ENCODE data around the gene PRRT3. TPM values are rescaled to one million over a fixed set of nuclear protein-coding genes. Genes with fewer than 3 reads are reported as not detected.

The PRRT3 gene
- total and polyA plus RNA-seq, 2 of the 13 experiments (the other 11 are each of a cell fraction or from before 2014, with no cell fraction given) = 0.22 to 0.44 TPM

DNA sequence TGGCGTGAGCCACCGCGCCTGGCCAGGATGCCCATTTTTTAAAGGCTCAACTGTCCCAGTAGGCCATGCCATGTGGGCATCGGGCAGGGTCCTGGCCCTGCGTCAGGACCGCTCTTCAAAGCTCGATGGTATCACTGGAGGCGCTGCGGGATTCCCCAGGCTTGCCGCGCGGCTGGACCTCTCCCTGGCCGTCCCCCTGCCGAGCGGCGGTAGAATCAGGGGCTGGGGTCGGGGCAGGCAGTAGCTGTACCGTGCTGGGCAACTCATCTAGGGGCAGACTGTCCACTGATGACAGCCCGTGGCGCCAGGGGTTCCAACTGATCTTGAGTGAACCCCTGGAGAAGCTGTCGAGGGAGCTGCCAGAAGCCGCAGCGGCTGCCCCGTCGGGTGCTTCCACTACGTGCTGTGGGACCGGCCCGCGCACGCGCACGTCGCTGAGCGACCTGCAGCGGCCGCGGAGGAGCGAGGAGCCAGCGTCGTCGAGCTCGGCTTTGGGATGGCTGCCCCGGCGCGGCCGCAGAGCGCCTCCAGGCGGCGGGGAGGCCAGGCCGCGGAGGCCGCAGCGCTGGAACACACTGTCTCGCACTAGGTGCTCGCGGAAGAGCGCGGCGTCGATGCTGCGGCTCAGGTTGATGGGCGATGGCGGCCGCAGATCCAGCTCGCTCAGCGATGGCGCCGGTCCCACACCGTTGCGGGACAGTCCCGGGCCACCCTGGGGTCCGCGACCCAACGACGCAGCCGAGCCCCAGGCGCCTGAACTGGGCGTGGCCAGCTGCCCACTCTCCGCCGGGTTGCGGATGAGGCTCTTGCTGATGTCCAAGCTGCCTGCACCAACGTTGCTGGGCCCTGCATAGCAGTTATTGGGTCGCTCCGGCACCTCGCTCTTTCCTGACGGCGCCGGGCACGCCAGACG, 5.8 kb downstream of the PRRT3 start (continued):
- TF ChIP-seq, protein P1, sequence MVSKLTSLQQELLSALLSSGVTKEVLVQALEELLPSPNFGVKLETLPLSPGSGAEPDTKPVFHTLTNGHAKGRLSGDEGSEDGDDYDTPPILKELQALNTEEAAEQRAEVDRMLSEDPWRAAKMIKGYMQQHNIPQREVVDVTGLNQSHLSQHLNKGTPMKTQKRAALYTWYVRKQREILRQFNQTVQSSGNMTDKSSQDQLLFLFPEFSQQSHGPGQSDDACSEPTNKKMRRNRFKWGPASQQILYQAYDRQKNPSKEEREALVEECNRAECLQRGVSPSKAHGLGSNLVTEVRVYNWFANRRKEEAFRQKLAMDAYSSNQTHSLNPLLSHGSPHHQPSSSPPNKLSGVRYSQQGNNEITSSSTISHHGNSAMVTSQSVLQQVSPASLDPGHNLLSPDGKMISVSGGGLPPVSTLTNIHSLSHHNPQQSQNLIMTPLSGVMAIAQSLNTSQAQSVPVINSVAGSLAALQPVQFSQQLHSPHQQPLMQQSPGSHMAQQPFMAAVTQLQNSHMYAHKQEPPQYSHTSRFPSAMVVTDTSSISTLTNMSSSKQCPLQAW (CRISPR knock-in tag; IDR thresholded peaks at IDR 0.05) = peak; percentile 66
- TF ChIP-seq, protein P2, sequence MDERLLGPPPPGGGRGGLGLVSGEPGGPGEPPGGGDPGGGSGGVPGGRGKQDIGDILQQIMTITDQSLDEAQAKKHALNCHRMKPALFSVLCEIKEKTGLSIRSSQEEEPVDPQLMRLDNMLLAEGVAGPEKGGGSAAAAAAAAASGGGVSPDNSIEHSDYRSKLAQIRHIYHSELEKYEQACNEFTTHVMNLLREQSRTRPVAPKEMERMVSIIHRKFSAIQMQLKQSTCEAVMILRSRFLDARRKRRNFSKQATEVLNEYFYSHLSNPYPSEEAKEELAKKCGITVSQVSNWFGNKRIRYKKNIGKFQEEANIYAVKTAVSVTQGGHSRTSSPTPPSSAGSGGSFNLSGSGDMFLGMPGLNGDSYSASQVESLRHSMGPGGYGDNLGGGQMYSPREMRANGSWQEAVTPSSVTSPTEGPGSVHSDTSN (CRISPR knock-in tag; IDR thresholded peaks at IDR 0.05) = no peak
- TF ChIP-seq MIER2 (CRISPR knock-in tag; IDR thresholded peaks at IDR 0.05) (no peak), ZNF317 (CRISPR knock-in tag; IDR thresholded peaks at IDR 0.05) (no peak), ZSCAN29 (CRISPR knock-in tag; conservative IDR thresholded peaks at IDR 0.05) (no peak), ZNF362 (CRISPR knock-in tag; IDR thresholded peaks at IDR 0.05; ENCODE audit: borderline replicate concordance) (peak; percentile 60; the same call in 1 of the 2 replicates), ZNF720 (CRISPR knock-in tag; IDR thresholded peaks at IDR 0.05) (no peak), ZNF639 (CRISPR knock-in tag; conservative IDR thresholded peaks at IDR 0.05) (no peak; the same call in 1 of the 2 replicates), ZNF160 (CRISPR knock-in tag; IDR thresholded peaks at IDR 0.05) (no peak; the same call in 1 of the 2 replicates), EP300 (IDR thresholded peaks at IDR 0.05; ENCODE audit: low read depth in 2 of 2, low read length in 2 of 2) (peak; percentile 23 to 31; a peak in 2 of 4 replicates), EP300 (CRISPR knock-in tag; IDR thresholded peaks at IDR 0.05; ENCODE audit: borderline replicate concordance) (no peak), ZNF501 (CRISPR knock-in tag; IDR thresholded peaks at IDR 0.05) (peak; percentile 49), ARID3A (IDR thresholded peaks at IDR 0.05; ENCODE audit: low read depth, low read length) (no peak), ZEB1 (IDR thresholded peaks at IDR 0.05; ENCODE audit: insufficient replicate concordance, low read depth) (no peak), ZNF207 (IDR thresholded peaks at IDR 0.05; ENCODE audit: borderline replicate concordance) (no peak)
- TF ChIP-seq, protein P3, sequence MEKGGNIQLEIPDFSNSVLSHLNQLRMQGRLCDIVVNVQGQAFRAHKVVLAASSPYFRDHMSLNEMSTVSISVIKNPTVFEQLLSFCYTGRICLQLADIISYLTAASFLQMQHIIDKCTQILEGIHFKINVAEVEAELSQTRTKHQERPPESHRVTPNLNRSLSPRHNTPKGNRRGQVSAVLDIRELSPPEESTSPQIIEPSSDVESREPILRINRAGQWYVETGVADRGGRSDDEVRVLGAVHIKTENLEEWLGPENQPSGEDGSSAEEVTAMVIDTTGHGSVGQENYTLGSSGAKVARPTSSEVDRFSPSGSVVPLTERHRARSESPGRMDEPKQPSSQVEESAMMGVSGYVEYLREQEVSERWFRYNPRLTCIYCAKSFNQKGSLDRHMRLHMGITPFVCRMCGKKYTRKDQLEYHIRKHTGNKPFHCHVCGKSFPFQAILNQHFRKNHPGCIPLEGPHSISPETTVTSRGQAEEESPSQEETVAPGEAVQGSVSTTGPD (CRISPR knock-in tag; IDR thresholded peaks at IDR 0.05) = no peak
- TF ChIP-seq, protein P4, sequence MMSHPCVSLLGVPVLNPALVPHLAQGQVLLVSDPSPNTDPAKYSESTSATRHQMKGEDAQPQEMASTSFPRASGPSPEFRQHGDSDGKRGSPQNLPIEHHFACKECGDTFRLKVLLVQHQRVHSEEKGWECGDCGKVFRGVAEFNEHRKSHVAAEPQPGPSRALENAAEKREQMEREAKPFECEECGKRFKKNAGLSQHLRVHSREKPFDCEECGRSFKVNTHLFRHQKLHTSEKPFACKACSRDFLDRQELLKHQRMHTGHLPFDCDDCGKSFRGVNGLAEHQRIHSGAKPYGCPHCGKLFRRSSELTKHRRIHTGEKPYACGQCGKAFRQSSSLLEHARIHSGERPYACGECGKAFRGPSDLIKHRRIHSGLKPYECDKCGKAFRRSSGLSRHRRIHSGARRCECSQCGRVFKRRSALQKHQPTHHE (CRISPR knock-in tag; IDR thresholded peaks at IDR 0.05; ENCODE audit: borderline replicate concordance) = peak; percentile 48; the same call in 1 of the 2 replicates

All from HepG2 (cell line).